Motor neuron (in vitro differentiated cells): ENCODE results near the gene TUBA3E. TPM values are rescaled to one million over a fixed set of nuclear protein-coding genes. Genes with fewer than 3 reads are reported as not detected.
"Not testable (repeated sequence)": the region's sequence is repeated elsewhere in the genome, so short reads cannot be mapped to it uniquely, and the experiment has no call there.

Experiments
- ATAC-seq, 8 experiments: fragments of 200-7000 bp; cut with Tn5 transposase; replicated peaks in 6 of 8; 2 replicates each; pipeline ENCODE4 v1.8.0; 2021; ENCODE audit warnings: mild to moderate bottlenecking in 8 of 8, moderate library complexity in 8 of 8
- H3K27ac ChIP-seq, 2 donors: fragments of 250-450 bp; sonication (Bioruptor Pico); 2 replicates each; pipeline ENCODE4 v1.9.0; 2021; ENCODE audit warnings: antibody characterized with exemption in 2 of 2, mild to moderate bottlenecking in 2 of 2, moderate library complexity in 1 of 2
- H3K4me1 ChIP-seq, 2 donors: fragments of 250-450 bp; sonication (Bioruptor Pico); replicated peaks in 1 of 2; 2 replicates each; pipeline ENCODE4 v1.6.1; 2021; ENCODE audit warnings: antibody characterized with exemption in 2 of 2, mild to moderate bottlenecking in 2 of 2, moderate library complexity in 1 of 2
- H3K4me3 ChIP-seq, 5 donors: fragments of 250-450 bp; sonication (Bioruptor Pico); 2 replicates each; pipeline ENCODE4 v1.9.0; 2021; ENCODE audit warnings: antibody characterized with exemption in 5 of 5, mild to moderate bottlenecking in 5 of 5, moderate library complexity in 4 of 5
- WGBS, 10 experiments: fragments of 450-650 bp; shearing (Covaris generic); methylation state at CpG; one replicate each; pipeline ENCODE4 v1.0.0; 2022; 5-methylcytosine and 5-hydroxymethylcytosine counted together
- in situ Hi-C, 9 experiments: fragments of 400-800 bp; cut with MboI; loops; one replicate each; pipeline ENCODE4 v1.15.0; 2021; ENCODE audit warnings: low sequenced_read_pairs in 9 of 9, low pct_unique_long_range_greater_than_20kb in 2 of 9; ENCODE audit not compliant: unreplicated experiment in 9 of 9
- total RNA-seq, 8 experiments: library from RNA; unstranded; fragments of 300-600 nt; gene quantifications; 2 replicates each; pipeline versions ENCODE4 v1.2.3 to v1.2.4, GENCODE V29; 2022

Gene TUBA3E
- total RNA-seq, 8 experiments from 2014 or later = 0.11 to 0.71 (median 0.22) TPM; not detected in 2

GRCh38 chr2:130187859-130188792, 10.1 kb downstream of the TUBA3E start:
- in situ Hi-C loops = loop anchor here in 4 of 9 experiments (10.0 to 25.0 kb wide), 2 partner anchors 147 to 149 kb away; partner anchors contain the start of gene IMP4 (in 3 of the 4)
- WGBS, 10 experiments = 56 to 100% (median 94%) methylated on average over 1 to 7 of the region's 17 CpGs; no CpG with 5 or more reads in 2 of the 10 experiments

GRCh38 chr2:130187268-130187667, 11.0 kb downstream of the TUBA3E start:
- ATAC-seq = no peak
- H3K4me1 ChIP-seq = peaks cover 13 to 18% of the 10 kb centered on the region in 2 donors
- in situ Hi-C loops = loop anchor here in 4 of 9 experiments (10.0 to 25.0 kb wide), 2 partner anchors 148 to 150 kb away; partner anchors contain the start of gene IMP4 (in 3 of the 4)
- H3K27ac ChIP-seq = no peak overlapping the region
- WGBS, 10 experiments = 84 to 100% (median 100%) methylated on average over 1 to 2 of the region's 8 CpGs; no CpG with 5 or more reads in 4 of the 10 experiments
- H3K4me3 ChIP-seq = no peak overlapping the region

More at GRCh38 chr2:130187859-130188792, 10.1 kb downstream of the TUBA3E start:
- not testable (repeated sequence) for H3K27ac ChIP-seq, H3K4me3 ChIP-seq
- peaks cover 11 to 14% of the 10 kb centered on the region in 2 donors for H3K4me1 ChIP-seq
- peak in 5 of 8 experiments; percentile 26 to 59 (median 36) for ATAC-seq

GRCh38 chr2:130186391-130186790, 11.8 kb downstream of the TUBA3E start:
- in situ Hi-C loops = loop anchor here in 4 of 9 experiments (10.0 to 25.0 kb wide), 2 partner anchors 148 to 151 kb away; partner anchors contain the start of gene IMP4 (in 3 of the 4)
- H3K4me1 ChIP-seq = peaks cover 13 to 18% of the 10 kb centered on the region in 2 donors
- 60 to 100% (median 84%) methylated on average over 1 to 5 of the region's 5 CpGs; no CpG with 5 or more reads in 4 of the 10 experiments for WGBS, 10 experiments
- no peak overlapping the region for H3K27ac ChIP-seq
- no peak overlapping the region for H3K4me3 ChIP-seq
- no peak for ATAC-seq

- H3K4me3 ChIP-seq = no peak overlapping the region
- WGBS, 10 experiments = 100% methylated on average over 1 of the region's 4 CpGs; no CpG with 5 or more reads in 9 of the 10 experiments
- peaks cover 13 to 18% of the 10 kb centered on the region in 2 donors for H3K4me1 ChIP-seq
- in situ Hi-C loops = loop anchor here in 4 of 9 experiments (10.0 to 25.0 kb wide), 2 partner anchors 149 to 151 kb away; partner anchors contain the start of gene IMP4 (in 3 of the 4)
- H3K27ac ChIP-seq = no peak overlapping the region
- no peak for ATAC-seq
Measured at GRCh38 chr2:130185896-130186295, 12.3 kb downstream of the TUBA3E start.

GRCh38 chr2:130185436-130185835, 12.8 kb downstream of the TUBA3E start:
- ATAC-seq = no peak
- in situ Hi-C loops = loop anchor here in 4 of 9 experiments (10.0 to 25.0 kb wide), 2 partner anchors 149 to 152 kb away; partner anchors contain the start of gene IMP4 (in 3 of the 4)

GRCh38 chr2:130183512-130184373, 14.5 kb downstream of the TUBA3E start:
- peaks cover 18 to 22% of the 10 kb centered on the region in 2 donors for H3K4me1 ChIP-seq
- in situ Hi-C loops = loop anchor here in 4 of 9 experiments (10.0 to 25.0 kb wide), 2 partner anchors 151 to 154 kb away; partner anchors contain the start of gene IMP4 (in 3 of the 4)
- H3K27ac ChIP-seq = peak overlapping the region; percentile 86 to 93
- WGBS, 10 experiments = 10 to 100% (median 100%) methylated on average over 1 to 3 of the region's 26 CpGs; no CpG with 5 or more reads in 7 of the 10 experiments
- peak in 5 of 8 experiments; percentile 15 to 36 (median 25) for ATAC-seq
- peak overlapping the region; percentile 64 to 98 (median 83) for H3K4me3 ChIP-seq

More at GRCh38 chr2:130185436-130185835, 12.8 kb downstream of the TUBA3E start:
- no peak overlapping the region for H3K27ac ChIP-seq
- H3K4me1 ChIP-seq = peaks cover 14 to 18% of the 10 kb centered on the region in 2 donors
- no CpG with 5 or more reads among the region's 10 CpGs for WGBS, 10 experiments
- no peak overlapping the region for H3K4me3 ChIP-seq

GRCh38 chr2:130182826-130183511, 15.3 kb downstream of the TUBA3E start:
- 33% methylated on average over 3 of the region's 23 CpGs; no CpG with 5 or more reads in 9 of the 10 experiments for WGBS, 10 experiments
- Histone ChIP-seq H3K4me3 (peak overlapping the region; percentile 64 to 98 (median 83)), H3K27ac (peak overlapping the region; percentile 86 to 93), H3K4me1 (peaks cover 18 to 22% of the 10 kb centered on the region in 2 donors)
- in situ Hi-C loops = loop anchor here in 4 of 9 experiments (10.0 to 25.0 kb wide), 2 partner anchors 152 to 154 kb away; partner anchors contain the start of gene IMP4 (in 3 of the 4)
- ATAC-seq = peak in 1 of 8 experiments; percentile 0

GRCh38 chr2:130181880-130182682, 16.2 kb downstream of the TUBA3E start, which contains the start of gene MZT2B:
Gene MZT2B, plus strand, starts transcription at chr2:130182262. Its CDS starts 21 bp downstream, at chr2:130182283.
- H3K4me1 ChIP-seq = peaks cover 18 to 20% of the 10 kb centered on the region in 2 donors
- peak within 1 kb of the TSS; percentile 86 to 93 for H3K27ac ChIP-seq
- in situ Hi-C loops = loop anchor here in 4 of 9 experiments (10.0 to 25.0 kb wide), 2 partner anchors 153 to 155 kb away; partner anchors contain the start of gene IMP4 (in 3 of the 4)
- ATAC-seq = peak; percentile 76 to 87 (median 82)
- WGBS, 10 experiments = no CpG with 5 or more reads among the region's 86 CpGs
- H3K4me3 ChIP-seq = peak within 1 kb of the TSS; percentile 64 to 98 (median 83)

- Histone ChIP-seq H3K4me3 (peak within 1 kb of the TSS; percentile 64 to 98 (median 83)), H3K27ac (peak within 1 kb of the TSS; percentile 86 to 93), H3K4me1 (peaks cover 18 to 20% of the 10 kb centered on the region in 2 donors)
- in situ Hi-C loops = loop anchor here in 4 of 9 experiments (10.0 to 25.0 kb wide), 2 partner anchors 153 to 156 kb away; partner anchors contain the start of gene IMP4 (in 3 of the 4)
- 0 to 9% methylated on average over 1 to 19 of the region's 55 CpGs; no CpG with 5 or more reads in 8 of the 10 experiments for WGBS, 10 experiments
- ATAC-seq = peak; percentile 70 to 81 (median 72)
Measured at GRCh38 chr2:130181325-130181879, 16.8 kb downstream of the TUBA3E start, which contains the start of gene SMPD4. Gene SMPD4, minus strand, starts transcription at chr2:130181602. Its CDS starts 5,010 bp downstream, at chr2:130176592.
